H1 (cell line): ENCODE data around the gene ENPP5. TPM values are rescaled to one million over a fixed set of nuclear protein-coding genes. Genes with fewer than 3 reads are reported as not detected.

Experiments used
- EP300 ChIP-seq, 2 experiments: IDR thresholded peaks; 1 replicate in 1 of 2; 2 replicates in 1 of 2; pipeline ENCODE4 v1.6.1; 2011 to 2012; ENCODE audit warnings: low read depth in 2 of 2, low read length in 2 of 2, mild to moderate bottlenecking in 2 of 2, borderline replicate concordance in 1 of 2, inconsistent platforms in 1 of 2, moderate library complexity in 1 of 2
- HDAC6 ChIP-seq: IDR thresholded peaks from one replicate; pipeline ENCODE4 v1.7.1; 2012; ENCODE audit warnings: low read depth, mild to moderate bottlenecking, inconsistent platforms, low read length, moderate library complexity
- POLR2A ChIP-seq, 2 experiments: IDR thresholded peaks; 1 replicate in 1 of 2; 2 replicates in 1 of 2; pipeline ENCODE4 v1.6.1; 2011; ENCODE audit warnings: low read depth in 2 of 2, low read length in 2 of 2, mild to moderate bottlenecking in 2 of 2; ENCODE audit errors: control extremely low read depth in 1 of 2
- POU5F1 ChIP-seq: IDR thresholded peaks from 2 replicates; pipeline ENCODE4 v1.6.1; 2011; ENCODE audit warnings: low read depth, mild to moderate bottlenecking, low read length, moderate library complexity
- RFX5 ChIP-seq: IDR thresholded peaks from 2 replicates; pipeline ENCODE4 v1.6.1; 2011; ENCODE audit warnings: low read depth, low read length, improper control_type of control experiment, borderline replicate concordance
- RXRA ChIP-seq: IDR thresholded peaks from 2 replicates; pipeline ENCODE4 v1.6.1; 2011; ENCODE audit warnings: low read depth, mild to moderate bottlenecking, low read length, moderate library complexity; ENCODE audit not compliant: insufficient read depth
- SP4 ChIP-seq: IDR thresholded peaks from 2 replicates; pipeline ENCODE4 v1.6.1; 2012; ENCODE audit warnings: low read length, inconsistent platforms
- SUZ12 ChIP-seq: fragments of 200-600 bp; sonication (generic); IDR thresholded peaks from 2 replicates; pipeline ENCODE4 v1.6.1; 2012; ENCODE audit warnings: mild to moderate bottlenecking, inconsistent platforms, low read length, moderate library complexity, mixed read lengths
- TAF1 ChIP-seq: IDR thresholded peaks from 2 replicates; pipeline ENCODE4 v1.6.1; 2011; ENCODE audit warnings: mild to moderate bottlenecking, low read depth, low read length
- TAF7 ChIP-seq: optimal IDR thresholded peaks from 2 replicates; pipeline ENCODE3; 2011; ENCODE audit warnings: low read depth, mild to moderate bottlenecking, inconsistent platforms, low read length, moderate library complexity, borderline replicate concordance
- ZNF274 ChIP-seq: IDR thresholded peaks from 2 replicates; pipeline ENCODE4 v1.7.0; 2012; ENCODE audit warnings: low read length, borderline replicate concordance; ENCODE audit errors: extremely low read depth
- polyA plus RNA-seq, 7 experiments: library from polyadenylated mRNA; depleted of rRNA in 3 of 7; stranded (reverse) in 5 of 7; unstranded in 2 of 7; fragments of >200 nt in 5 of 7; fragments of 200-250 nt in 2 of 7; gene quantifications; 1 replicate in 5 of 7; 2 replicates in 1 of 7; 4 replicates in 1 of 7; pipeline versions ENCODE4 v1.2.1 to v1.2.3, GENCODE V29; 2011 to 2013; ENCODE audit warnings: missing spikeins in 2 of 7, mixed read lengths in 2 of 7
- total RNA-seq: library from RNA; stranded (reverse); fragmentation: NEBNext Ultra II Directional; extraction: Animal tissue kit (Norgen Biotek cat#: 25700); gene quantifications from 2 replicates; pipeline ENCODE4 v1.2.1, GENCODE V29; 2021
- TF ChIP-seq, protein P1 (sequence below): IDR thresholded peaks from 2 replicates; pipeline ENCODE4 v1.6.1; 2011; ENCODE audit warnings: low read length, improper control_type of control experiment
- TF ChIP-seq, protein P2 (sequence below): IDR thresholded peaks from 2 replicates; pipeline ENCODE4 v1.6.1; 2012; ENCODE audit warnings: low read length, inconsistent platforms

The ENPP5 gene
- total and polyA plus RNA-seq, 2 of the 8 experiments (the other 6 are each of a cell fraction or from before 2014, with no cell fraction given): 5.1 to 7.6 TPM

GRCh38 chr6:46170357-46171289 lies at the start of gene ENPP5 (continued):
- TF ChIP-seq, protein P1, sequence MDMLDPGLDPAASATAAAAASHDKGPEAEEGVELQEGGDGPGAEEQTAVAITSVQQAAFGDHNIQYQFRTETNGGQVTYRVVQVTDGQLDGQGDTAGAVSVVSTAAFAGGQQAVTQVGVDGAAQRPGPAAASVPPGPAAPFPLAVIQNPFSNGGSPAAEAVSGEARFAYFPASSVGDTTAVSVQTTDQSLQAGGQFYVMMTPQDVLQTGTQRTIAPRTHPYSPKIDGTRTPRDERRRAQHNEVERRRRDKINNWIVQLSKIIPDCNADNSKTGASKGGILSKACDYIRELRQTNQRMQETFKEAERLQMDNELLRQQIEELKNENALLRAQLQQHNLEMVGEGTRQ: peak; percentile 57
- TF ChIP-seq EP300 (IDR thresholded peaks at IDR 0.05; ENCODE audit: borderline replicate concordance in 1 of 2, low read depth in 2 of 2, low read length in 2 of 2) (peak in 1 of 2 experiments; percentile 17; a peak in 1 of 3 replicates), SP4 (no peak), TAF1 (peak; percentile 73), POU5F1 (no peak), RXRA (no peak), SUZ12 (no peak), HDAC6 (no peak), TAF7 (peak; percentile 71), RFX5 (no peak), POLR2A (IDR thresholded peaks at IDR 0.05; ENCODE audit: control extremely low read depth in 1 of 2, low read depth in 2 of 2, low read length in 2 of 2) (peak; percentile 78 to 93), ZNF274 (no peak)
- TF ChIP-seq, protein P2, sequence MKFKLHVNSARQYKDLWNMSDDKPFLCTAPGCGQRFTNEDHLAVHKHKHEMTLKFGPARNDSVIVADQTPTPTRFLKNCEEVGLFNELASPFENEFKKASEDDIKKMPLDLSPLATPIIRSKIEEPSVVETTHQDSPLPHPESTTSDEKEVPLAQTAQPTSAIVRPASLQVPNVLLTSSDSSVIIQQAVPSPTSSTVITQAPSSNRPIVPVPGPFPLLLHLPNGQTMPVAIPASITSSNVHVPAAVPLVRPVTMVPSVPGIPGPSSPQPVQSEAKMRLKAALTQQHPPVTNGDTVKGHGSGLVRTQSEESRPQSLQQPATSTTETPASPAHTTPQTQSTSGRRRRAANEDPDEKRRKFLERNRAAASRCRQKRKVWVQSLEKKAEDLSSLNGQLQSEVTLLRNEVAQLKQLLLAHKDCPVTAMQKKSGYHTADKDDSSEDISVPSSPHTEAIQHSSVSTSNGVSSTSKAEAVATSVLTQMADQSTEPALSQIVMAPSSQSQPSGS: no peak
